Measurements from ENCODE around the gene SGIP1. TPM values are rescaled to one million over a fixed set of nuclear protein-coding genes. Genes with fewer than 3 reads are reported as not detected.
"Not testable (repeated sequence)": the region's sequence is repeated elsewhere in the genome, so short reads cannot be mapped to it uniquely, and the experiment has no call there.

Gene SGIP1
- total RNA-seq, 1 donor from 2014 or later, result 2.6 TPM

GRCh38 chr1:66682106-66682505 lies 148.2 kb downstream of the SGIP1 start:
- no peak for DNase-seq

GRCh38 chr1:66684353-66684752 lies 150.4 kb downstream of the SGIP1 start:
- DNase-seq, result no peak

DNA sequence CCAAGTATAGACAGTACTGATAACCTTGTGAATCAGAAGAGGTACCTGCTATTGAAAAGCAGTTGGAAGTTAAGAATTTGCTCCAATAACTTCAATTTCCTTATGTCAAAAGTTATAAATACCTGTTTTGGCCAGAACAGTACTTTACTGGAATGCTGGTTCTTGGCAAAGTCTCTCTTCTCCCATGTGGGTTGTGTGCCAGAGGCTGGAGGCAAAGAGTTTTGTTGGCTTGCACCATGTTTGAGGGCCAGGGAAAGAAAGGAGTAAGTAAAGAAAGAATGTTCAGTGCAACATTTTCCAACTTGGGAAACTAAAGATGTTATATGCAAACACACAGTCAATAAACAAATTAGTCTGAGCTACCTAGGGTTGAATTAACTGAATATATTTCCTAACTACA lies 151.3 kb downstream of the SGIP1 start:
- no peak for DNase-seq

- no peak for DNase-seq
Observed at GRCh38 chr1:66685670-66686069, 151.7 kb downstream of the SGIP1 start.

GRCh38 chr1:66686406-66686805 lies 152.5 kb downstream of the SGIP1 start:
- no peak for DNase-seq

DNA sequence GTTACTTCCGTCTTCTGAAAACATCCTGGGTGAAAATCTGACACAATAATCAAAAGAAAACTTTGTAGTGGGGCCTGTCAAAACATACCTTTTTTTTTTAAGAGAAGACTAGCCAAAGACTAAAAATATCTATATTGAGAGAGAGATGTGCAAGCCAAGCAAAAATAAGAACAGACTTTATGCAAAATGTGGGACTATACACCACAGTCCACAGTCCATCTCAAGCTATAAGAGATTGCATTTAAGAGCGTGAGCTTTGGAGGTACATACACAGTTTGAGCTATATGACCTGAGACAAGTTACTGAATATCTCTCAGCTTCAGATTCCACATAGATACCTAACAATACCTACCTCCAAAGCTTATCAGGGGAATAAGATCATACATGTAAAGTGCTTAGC lies 153.4 kb downstream of the SGIP1 start:
- DNase-seq, result no peak

- no peak for DNase-seq
Observed at GRCh38 chr1:66690666-66691381, 156.9 kb downstream of the SGIP1 start.

DNA sequence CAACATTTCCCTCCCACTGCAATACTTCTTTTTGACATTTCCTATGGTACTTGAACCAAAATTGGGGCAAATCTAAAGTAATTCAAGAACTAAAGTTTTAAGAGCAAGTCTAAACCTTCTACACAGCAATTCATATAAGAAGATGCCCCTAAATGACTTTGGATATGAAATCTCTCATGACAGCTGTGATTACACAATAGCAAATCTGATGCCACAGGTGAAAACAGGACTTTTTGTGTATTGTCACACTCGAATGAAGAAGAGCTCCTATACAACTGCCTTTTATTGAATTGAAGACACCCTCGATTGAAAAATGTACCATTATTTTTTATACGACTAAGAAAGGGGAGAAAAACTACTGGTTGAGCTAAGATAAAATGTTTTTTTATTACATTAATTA lies 158.7 kb downstream of the SGIP1 start:
- DNase-seq, result no peak

DNA sequence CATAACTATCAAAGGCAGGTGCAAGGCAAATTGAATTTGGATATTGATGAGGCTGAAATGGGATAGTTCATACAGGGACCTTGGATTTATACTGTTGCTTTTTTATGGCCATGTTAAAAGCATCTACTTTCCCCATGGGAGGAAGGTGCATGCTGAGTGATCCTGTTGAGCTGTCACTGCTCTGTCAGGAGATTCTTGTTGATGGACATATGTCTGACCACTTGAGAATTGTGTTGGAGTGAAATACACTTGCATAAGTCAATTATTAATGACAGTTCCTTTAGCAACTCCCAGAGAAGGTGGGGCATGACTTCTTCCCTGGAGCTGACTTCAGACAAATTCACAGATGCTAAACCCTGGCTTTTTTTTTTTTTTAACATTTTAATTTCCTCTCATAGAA lies 159.9 kb downstream of the SGIP1 start:
- DNase-seq, result no peak

DNA sequence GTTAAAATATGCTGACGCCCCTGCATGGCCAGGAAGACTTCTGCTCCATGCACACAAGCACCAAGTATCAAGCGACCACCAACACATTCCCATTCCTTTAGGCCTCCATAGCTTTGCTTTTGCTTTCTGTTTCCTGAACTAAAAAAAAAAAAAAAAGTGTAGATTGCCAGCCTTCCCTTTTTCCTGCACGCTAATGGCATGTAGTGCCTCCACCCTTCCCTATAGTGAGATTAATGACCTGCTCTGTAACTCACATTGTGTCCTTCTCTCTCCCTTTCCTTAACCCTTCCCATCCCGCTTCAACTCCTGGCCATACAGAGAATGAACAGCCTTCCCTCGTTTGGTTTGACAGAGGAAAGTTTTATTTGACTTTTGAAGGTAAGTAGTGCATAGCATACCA lies 161.2 kb downstream of the SGIP1 start:
- DNase-seq, result no peak

- no peak for DNase-seq
Observed at GRCh38 chr1:66696771-66697170, 162.8 kb downstream of the SGIP1 start.

GRCh38 chr1:66699213-66699612 lies 165.3 kb downstream of the SGIP1 start:
- DNase-seq, result no peak

DNA sequence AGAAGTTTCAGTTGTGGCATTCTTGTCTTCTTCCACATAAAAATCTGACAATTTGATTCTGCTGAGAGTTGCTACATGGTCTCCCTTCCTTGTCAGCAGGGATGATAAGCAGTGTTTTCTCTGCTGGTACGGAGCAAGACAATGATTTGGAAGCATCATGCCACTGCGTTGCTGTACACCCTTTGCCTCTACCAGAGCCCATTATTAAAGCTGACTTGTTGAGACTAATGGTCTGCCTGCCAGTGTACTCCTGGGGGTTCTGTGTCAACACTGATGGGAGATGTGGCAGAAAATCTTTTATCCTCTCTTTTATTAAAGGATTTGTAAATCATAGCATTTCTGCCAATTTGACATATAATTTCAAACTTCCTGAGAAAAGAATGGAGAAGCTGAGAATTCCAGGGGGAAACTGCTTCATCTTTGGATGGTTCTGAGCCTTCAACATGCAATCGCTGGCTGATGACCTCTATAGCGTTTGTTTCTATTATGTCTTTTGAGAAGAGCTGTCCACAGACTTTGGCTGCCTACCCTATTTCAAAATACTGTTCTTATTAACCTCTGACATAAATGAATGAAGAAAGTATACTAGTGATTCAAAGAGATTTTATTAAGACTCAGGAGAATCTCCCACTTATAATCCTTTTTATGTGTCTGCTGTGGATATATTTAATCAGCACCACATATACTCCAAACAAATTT lies 170.4 kb downstream of the SGIP1 start:
- DNase-seq, result no peak

DNA sequence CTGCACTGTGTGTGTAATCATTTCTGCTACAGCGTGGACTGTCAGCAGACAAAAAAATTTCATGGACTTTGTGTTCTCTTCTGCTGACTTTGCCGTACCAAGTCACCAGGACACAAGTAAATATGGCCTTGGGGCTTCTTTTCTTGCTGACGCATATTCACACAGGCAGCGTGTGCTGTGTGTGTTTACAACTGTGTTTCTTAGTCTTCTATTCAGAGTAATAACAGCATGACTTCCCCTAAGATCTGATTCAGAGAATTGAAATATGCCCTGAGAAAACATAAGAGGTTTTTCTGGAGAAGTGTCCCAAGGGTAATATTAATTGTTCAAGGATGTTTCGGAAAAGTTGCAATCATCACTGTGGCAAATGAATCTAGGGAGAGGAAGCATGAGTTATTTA lies 171.2 kb downstream of the SGIP1 start:
- DNase-seq, result no peak

GRCh38 chr1:66711420-66711819 lies 177.5 kb downstream of the SGIP1 start:
- DNase-seq, result no peak

DNA sequence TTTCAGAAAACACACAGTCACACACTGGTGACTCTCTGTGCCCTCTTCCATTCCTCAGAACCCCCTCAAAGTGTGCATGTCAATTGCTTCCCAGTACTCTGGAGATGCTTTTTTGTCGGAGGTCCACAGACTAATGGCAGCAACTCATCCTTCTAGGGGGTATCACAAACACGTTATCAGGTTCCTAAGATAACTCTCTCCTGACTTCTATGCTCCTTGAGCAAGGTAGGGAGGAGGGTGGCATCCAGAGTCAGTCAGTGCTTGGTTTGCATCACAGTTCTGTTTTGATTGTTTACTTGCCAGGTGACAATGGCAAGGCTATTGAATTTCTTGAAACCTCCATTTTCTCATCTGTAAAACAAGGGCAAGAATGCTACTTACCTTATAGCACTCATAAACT lies 178.9 kb downstream of the SGIP1 start:
- DNase-seq, result no peak

DNA sequence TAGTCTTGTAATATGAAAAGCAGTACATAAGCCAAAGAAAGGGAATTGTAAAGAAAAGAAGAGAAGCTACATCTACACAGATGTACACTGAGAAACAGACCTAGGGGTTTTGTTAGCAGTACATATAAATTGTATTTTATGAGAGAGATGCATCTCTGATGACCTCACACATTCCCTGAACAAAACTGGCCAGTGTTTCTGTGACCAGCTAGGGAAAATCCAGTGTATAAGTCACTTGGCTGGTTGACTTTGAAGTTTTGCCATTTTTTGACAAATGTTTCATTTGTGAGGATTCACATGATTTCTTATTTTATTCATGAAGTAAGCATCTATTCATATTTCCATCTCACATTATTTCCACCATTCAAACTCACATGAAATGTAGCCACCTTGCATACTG lies 190.0 kb downstream of the SGIP1 start:
- no peak for DNase-seq

DNA sequence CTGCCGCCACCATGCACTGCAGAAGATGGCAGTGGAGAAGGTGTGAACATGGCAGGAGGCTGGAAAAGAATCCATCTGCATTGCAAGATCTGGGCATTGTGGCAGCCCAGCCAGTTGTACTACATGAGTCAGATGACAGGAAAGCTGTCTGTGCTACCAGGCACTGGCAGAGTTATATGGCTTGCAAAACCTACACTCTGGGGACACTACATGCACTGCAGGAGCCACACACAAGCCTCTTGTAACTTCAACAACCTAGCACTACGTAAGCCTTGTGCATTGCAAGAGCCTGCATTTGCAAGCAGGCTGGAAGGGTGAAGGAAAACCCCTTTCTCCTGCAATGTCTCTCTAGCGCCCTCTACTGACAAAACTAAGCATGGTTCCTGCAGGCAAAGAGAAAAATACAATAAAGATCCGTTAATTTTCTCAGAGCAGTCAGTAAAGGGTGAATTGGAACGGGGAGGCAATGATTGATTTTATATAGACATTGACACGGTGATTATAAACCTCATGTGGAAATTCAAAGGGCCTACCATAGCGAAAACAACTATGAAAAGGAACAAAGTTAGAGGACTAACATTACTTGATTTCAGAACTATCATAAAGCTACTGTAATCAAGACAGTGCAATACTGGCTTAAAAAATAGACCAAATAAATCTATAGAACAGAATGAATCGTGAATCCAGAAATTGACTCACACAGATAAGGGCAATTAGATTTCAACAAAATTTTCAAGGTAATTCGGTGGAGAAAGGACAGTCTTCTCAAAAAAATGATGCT lies 192.1 kb downstream of the SGIP1 start:
- DNase-seq, result peak; percentile 78

DNA sequence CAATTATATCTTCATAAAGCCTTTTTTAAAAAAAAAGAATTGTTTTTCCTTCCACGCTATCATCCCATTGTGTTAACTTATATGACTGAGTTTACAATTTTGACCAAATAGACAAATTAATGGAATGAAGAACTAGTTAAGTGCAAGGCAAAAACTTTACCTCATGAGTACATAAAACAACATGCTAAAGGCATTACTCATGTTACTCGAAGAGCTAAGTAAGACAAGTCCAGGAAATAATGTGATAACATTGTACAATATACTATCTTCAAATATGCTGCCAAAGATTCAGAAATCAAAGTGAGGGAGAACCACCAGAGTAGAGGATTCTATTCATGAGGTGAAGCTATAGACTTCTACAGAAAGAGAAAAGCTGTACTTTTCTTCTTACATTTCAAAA lies 194.1 kb downstream of the SGIP1 start:
- DNase-seq, result no peak

GRCh38 chr1:66728716-66729115 lies 194.8 kb downstream of the SGIP1 start:
- DNase-seq, result not testable (repeated sequence)

GRCh38 chr1:66729119-66729518 lies 195.2 kb downstream of the SGIP1 start:
- DNase-seq, result peak; percentile 10

DNA sequence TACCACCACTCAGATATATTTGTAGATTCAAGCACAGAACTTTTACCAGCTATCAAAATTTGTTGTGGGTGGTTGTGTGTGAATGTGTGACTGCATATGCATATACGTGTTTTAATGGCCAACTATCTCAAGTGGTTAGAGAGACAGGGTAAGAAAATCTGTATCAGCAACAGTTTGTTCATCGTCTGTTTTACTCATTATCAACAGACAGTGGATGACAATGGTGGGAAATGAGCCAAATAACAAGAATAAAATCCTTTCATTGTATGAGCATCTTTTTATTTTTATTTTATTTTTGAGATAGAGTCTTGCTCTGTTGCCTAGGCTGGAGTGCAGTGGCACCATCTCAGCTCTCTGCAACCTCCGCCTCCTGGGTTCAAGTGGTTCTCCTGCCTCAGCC lies 195.6 kb downstream of the SGIP1 start:
- no peak for DNase-seq

DNA sequence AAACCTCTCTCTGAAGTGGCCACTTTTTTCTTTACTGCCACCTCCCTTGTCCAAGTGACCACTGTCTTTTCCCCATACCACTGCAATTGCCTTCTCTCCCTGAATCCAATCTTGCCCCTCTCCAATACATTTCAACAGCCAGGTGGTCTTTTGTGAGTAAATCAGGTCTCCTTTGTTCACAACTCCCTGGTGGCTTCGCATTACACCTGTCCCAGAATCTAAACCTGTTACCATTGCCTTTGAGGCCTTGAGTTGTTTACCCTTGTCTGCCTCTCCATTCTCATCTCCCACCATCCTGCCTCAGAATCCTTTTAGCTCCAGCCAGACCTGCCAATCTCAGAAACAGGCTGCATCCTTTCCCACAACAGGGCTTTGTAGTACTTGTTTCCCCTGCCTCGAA lies 196.5 kb downstream of the SGIP1 start:
- no peak for DNase-seq

Data from tongue (tissue), 2 donors.